Islet precursor cell (in vitro differentiated cells): ENCODE results near the gene FTL.
"Not testable (repeated sequence)": the region's sequence is repeated elsewhere in the genome, so short reads cannot be mapped to it uniquely, and the experiment has no call there.

Source experiments
- DNase-seq: peaks from one replicate; pipeline ENCODE4 v3.0.0-alpha.2; 2018

Gene FTL

DNA sequence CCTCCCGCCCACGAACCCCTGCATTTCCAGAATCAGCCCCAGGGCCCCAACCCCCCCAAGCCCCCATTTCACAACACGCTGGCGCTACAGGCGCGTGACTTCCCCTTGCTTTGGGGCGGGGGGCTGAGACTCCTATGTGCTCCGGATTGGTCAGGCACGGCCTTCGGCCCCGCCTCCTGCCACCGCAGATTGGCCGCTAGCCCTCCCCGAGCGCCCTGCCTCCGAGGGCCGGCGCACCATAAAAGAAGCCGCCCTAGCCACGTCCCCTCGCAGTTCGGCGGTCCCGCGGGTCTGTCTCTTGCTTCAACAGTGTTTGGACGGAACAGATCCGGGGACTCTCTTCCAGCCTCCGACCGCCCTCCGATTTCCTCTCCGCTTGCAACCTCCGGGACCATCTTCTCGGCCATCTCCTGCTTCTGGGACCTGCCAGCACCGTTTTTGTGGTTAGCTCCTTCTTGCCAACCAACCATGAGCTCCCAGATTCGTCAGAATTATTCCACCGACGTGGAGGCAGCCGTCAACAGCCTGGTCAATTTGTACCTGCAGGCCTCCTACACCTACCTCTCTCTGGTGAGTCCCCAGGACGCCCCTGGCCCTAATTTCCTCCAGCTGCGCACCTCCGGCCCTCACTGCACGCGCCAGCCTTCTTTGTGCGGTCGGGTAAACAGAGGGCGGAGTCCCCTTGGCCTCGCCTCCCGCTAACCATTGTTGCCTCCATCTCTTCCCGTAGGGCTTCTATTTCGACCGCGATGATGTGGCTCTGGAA is at the start of gene FTL:
Gene FTL, plus strand, starts transcription at position 270 of the 766 bp plus-strand sequence. Its CDS starts 199 bp downstream, at position 469.
- DNase-seq = peak; percentile 98

DNA sequence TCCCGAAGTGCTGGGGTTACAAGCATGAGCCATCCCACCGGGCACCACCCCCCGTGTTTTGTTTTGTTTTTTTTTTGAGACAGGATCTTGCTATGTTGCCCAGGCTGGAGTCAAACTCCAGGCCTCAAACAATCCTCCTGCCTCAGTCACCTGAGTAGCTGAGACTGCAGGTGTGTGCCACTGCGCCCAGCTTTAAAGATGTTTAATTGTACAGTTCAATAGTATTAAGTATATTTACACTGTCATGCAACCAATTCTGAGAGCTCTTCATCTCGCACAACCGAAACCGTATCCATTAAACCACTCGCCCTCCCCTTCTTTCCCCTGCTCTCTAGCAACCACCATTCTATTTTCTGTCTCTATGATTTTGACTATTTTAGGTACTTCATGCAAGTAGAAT is 49.4 kb upstream of the FTL start:
- DNase-seq = no peak

DNA sequence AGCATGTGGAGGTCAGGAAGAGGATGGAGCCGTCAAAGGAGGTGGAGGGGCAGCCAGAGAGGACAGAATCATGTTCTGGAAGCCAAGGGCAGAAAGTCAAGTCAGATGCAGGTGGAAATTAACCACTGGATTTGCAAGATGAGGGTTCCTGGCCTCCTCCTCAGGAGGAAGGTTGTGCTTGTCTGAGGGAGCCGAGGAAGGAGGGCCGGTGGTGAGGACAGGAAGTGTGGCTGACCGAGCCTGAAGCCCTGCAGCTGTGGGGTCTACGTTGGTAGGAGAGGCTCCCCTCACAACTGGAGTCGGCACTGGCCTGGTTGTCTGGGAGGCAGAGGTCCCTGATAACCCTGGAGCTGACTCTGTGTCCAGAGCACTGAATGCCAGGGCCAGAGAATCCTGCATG is 47.0 kb upstream of the FTL start:
- DNase-seq = no peak

DNA sequence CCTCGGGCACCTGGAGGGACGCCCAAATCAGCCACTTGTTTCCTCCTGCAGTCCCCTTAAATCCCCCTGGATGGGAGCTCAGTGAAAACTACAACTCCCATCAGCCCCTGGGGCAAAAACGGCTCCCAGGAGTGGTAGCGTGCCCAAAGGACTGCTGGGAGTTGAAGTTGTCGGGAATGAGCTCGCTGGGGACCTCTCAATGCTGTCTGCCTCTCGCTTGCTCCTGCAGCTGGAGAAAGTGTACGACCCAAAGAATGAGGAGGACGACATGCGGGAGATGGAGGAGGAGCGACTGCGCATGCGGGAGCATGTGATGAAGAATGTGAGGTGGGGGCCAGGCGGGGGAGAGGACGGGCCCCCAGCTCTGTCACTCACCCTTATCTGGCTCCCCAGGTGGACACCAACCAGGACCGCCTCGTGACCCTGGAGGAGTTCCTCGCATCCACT is 46.3 kb upstream of the FTL start:
- DNase-seq = peak; percentile 70

DNA sequence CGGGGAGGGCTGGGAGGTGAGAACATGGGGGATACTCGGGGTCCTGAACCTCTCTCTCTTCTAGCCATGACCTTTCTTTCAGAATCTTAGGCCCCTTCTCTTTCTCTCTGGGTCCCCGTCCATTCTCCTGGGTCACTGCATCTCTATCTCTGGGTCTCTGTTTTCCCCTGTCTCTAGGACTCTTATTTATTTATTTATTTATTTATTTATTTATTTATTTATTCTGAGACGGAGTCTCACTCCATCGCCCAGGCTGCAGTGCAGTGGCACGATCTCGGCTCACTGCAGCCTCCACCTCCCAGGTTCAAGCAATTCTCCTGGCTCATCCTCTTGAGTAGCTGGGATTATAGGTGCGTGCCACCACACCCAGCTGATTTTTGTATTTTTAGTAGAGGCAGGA is 45.8 kb upstream of the FTL start:
- DNase-seq = not testable (repeated sequence)

DNA sequence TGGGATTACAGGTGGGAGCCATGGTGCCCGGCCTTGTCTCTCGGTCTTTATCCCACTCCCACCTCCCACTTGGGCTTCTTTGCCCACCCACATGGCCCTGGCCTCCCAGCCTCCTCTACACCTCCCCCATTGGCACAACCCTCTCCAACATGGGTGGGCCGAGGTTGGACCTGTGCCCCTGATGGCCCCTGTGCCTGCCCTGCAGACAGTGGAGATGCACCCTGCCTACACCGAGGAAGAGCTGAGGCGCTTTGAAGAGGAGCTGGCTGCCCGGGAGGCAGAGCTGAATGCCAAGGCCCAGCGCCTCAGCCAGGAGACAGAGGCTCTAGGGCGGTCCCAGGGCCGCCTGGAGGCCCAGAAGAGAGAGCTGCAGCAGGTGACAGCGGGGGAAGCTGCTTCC is 44.2 kb upstream of the FTL start:
- DNase-seq = no peak

DNA sequence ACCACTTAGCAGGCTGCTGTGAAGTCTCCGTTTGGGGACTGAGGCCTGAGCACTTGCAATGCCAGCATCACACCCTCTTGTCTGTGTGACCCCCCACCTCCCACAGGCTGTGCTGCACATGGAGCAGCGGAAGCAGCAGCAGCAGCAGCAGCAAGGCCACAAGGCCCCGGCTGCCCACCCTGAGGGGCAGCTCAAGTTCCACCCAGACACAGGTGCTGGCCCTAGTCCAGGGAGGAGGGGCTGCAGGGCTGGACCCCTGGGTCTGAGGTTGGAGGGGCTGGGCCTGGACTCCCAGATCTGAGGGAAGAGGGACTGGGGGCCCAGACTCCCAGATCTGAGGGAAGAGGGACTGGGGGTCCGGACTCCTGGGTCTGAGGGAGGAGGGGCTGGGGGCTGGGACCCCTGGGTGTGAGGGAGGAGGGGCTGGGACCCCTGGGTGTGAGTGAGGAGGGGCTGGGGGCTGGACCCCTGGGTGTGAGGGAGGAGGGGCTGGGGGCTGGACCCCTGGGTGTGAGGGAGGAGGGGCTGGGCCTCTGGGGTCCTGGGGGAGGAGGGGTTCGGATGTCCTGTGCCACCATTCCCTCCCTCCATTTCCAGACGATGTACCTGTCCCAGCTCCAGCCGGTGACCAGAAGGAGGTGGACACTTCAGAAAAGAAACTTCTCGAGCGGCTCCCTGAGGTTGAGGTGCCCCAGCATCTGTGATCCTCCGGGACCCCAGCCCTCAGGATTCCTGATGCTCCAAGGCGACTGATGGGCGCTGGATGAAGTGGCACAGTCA is 43.2 kb upstream of the FTL start:
- DNase-seq = no peak

DNA sequence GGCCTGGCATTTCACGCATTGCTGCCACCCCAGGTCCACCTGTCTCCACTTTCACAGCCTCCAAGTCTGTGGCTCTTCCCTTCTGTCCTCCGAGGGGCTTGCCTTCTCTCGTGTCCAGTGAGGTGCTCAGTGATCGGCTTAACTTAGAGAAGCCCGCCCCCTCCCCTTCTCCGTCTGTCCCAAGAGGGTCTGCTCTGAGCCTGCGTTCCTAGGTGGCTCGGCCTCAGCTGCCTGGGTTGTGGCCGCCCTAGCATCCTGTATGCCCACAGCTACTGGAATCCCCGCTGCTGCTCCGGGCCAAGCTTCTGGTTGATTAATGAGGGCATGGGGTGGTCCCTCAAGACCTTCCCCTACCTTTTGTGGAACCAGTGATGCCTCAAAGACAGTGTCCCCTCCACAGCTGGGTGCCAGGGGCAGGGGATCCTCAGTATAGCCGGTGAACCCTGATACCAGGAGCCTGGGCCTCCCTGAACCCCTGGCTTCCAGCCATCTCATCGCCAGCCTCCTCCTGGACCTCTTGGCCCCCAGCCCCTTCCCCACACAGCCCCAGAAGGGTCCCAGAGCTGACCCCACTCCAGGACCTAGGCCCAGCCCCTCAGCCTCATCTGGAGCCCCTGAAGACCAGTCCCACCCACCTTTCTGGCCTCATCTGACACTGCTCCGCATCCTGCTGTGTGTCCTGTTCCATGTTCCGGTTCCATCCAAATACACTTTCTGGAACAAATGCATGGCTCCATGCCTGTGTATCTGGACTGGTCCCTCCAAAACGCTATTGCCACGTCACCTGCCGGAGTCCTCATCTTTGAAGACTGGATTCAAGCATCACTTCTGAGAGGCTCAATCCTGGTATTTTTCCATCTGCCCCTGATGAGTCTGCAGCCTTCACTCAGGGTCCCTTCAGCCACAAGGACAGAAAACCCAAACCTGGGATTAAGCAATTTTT is 42.3 kb upstream of the FTL start:
- no peak for DNase-seq

DNA sequence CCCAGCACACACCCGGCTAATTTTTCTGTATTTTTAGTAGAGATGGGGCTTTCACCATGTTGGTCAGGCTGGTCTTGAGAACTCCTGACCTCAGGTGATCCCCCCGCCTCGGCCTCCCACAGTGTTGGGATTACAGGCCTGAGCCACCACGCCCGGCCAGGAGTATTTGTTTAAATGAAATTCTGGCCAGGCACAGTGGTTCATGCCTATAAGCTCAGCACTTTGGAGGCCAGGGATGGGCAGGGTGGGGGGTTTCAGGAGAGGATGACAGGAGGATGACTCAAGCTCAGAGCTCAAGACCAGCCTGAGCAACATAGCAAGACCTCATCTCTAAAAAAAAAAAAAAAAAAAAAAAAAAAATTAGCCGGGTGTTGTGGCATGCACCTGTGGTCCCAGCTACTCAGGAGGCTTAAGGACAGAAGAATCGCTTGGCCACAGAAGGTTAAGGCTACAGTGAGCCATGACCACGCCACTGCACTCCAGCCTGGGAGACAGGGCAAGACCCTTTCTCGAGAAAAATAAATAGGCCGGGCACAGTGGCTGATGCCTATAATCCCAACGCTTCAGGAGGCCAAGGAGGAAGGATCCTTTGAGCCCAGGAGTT is 39.8 kb upstream of the FTL start:
- peak; percentile 68 for DNase-seq

DNA sequence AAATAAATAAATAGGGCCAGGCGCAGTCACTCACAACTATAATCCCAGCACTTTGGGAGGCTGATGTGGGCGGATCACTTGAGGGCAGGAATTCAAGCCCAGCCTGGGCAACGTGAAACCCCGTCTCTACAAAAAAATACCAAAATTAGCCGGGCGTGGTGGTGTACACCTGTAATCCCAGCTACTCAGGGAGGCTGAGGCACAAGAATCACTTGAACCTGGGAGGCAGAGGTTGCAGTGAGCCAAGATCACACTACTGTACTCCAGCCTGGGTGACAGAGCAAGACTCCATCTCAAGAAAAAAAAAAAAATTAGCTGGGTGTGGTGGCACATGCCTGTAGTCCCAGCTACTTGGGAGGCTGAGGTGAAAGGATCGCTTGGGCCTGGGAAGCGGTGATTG is 39.2 kb upstream of the FTL start:
- not testable (repeated sequence) for DNase-seq

DNA sequence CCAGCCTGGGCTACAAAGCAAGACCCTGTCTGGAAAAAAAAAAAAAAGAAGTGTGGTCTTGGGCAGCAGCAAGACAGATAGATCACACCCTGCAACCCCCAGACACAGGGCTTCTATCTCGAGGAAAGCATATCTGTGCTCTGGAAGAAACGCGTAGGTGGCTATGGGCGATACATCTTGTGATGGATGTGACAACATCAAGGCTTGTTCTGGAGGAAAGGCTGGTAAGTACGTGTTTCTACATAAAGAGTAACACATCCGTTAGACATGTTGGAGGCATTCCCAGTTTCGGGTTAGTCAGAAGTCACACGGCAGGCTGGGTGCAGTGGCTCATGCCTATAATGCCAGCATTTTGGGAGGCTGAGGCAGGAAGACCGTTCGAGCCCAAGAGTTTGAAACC is 38.2 kb upstream of the FTL start:
- DNase-seq = no peak

DNA sequence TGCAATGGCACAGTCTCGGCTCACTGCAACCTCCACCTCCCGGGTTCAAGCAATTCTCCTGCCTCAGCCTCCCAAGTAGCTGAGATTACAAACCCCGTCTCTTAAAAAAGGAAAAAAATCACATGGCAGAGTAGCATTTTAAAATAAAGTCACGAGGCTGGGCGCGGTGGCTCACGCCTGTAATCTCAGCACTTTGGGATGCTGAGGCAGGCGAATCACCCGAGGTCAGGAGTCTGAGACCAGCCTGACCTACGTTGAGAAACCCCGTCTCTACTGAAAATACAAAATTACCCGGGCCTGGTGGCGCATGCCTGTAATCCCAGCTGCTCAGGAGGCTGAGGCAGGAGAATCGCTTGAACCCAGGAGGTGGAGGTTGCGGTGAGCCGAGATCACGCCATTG is 37.4 kb upstream of the FTL start:
- DNase-seq = not testable (repeated sequence)

DNA sequence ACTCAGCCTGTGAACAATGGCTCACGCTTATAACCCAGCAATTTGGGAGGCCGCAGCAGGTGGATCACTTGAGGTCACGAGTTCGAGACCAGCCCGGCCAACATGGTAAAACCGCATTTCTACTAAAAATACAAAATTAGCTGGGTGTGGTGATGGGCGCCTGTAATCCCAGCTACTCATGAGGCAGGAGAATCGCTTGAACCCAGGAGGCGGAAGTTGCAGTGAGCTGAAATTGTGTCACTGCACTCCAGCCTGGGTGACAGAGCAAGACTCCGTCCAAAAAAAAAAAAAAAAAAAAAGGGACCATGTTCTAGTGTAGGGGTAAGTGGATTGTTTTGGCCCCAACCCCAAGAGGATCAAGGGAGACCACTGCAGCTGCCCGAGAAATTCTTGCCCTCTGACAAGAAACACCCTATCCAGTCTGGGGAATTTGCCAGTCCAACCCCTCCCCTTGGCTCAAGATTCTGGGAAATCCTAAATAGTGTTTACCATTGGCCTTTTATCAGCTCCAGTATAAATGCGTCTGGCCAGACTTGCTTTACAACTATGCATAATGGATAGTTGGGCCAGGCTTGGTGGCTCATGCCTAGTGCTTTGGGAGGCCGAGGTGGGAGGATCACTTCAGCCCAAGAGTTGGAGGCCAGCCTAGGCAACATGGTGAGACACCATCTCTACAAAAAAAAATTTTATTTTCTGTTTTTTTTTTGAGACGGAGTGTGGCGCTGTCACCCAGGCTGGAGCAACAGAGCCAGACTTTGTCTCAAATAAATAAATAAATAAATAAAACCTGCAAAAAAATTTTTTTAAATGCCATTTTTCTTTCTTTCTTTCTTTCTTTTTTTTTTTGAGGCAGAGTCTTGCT is 36.7 kb upstream of the FTL start:
- no peak for DNase-seq

DNA sequence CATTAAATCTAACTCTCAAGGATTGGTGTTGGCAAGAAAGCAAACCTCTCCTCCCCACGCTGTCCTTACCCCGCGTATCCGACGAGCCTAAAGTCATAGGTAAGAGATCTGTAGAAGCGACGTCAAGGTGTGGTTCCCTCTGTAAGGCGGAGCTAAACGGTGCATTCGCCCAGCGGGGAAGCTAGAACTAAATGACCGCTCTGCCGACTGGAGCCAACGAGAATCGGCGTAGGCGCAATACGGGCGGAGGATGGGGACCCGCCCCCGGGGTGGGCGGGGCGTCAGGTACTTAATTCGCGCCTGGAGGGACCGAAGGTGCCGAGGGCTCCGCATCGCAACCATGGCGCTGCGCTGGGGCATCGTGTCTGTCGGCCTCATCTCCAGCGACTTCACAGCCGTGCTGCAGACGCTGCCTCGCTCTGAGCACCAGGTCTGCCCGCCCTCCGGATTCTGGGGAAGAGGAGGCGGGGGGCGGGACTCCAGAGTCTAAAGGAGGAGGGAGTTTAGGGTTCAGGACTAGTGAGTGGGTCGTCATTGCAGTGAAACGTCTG is 31.7 kb upstream of the FTL start, which contains the start of gene DHDH:
Gene DHDH, plus strand, starts transcription at position 318 of the 551 bp plus-strand sequence. Its CDS starts 23 bp downstream, at position 341.
- peak; percentile 95 for DNase-seq

DNA sequence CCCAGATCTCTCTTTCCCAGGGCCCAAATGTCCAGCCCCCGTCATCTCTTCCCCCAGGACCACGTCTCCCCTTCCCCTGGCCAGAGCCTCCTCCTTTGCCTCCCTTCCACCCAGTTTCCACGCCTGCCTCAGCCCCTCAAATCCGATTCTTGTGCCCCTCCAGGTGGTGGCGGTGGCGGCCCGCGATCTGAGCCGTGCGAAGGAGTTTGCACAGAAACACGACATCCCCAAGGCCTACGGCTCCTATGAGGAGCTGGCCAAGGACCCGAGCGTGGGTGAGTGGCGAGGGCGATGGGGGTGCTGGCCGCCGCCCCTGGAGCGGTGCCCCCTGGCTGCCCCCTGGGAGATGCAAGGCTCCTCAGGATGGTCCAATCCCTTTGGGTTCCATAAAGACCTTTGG is 30.3 kb upstream of the FTL start:
- DNase-seq = no peak

DNA sequence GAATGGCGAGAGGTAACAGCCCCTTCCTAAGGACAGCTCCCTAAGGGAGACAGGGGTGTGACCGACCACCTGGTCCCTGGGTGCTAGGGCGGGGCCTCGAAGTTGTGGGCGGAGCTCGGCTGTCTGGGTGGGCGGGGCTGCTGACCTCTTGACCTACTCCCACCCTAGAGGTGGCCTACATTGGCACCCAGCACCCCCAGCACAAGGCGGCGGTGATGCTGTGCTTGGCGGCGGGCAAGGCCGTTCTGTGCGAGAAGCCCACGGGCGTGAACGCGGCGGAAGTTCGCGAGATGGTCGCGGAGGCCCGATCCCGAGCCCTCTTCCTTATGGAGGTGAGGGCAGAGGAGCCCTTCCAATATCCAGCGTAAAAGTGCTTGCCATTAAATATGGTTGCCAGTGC is 29.2 kb upstream of the FTL start:
- DNase-seq = no peak

DNA sequence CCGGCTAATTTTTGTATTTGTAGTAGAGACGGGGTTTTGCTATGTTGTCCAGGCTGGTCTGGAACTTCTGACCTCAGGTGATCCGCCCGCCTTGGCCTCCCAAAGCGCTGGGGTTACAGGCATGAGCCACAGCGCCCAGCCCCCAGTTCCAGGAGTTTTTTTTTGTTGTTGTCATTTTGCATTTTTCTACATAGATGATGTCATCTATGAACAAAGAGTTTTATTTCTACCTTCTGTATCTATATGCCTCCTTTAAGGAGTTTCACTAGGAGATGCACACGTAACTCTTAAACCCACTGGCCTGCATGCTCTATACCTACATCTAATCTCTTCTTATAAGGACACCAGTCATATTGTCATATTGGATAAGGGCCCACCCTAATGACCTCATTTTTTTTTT is 26.9 kb upstream of the FTL start:
- no peak for DNase-seq

DNA sequence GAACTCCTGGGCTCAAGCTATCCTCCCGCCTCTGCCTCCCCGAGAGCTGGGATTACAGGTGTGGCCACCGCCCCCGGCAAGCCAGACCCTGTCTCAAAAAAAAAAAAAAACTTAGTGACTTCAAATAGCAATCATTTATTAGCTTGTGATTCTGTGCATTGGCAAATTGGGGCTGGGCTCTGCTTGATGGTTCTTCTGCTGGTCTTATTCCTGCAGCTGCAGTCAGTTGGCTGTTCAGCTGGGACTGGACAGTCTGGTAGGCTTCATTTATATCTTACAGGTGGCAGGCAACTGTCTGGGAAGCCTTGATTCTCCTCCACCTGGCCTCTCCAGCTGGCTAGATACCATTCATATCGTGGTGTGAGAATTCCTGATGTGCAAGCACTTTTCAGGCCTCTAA is 24.2 kb upstream of the FTL start:
- no peak for DNase-seq

DNA sequence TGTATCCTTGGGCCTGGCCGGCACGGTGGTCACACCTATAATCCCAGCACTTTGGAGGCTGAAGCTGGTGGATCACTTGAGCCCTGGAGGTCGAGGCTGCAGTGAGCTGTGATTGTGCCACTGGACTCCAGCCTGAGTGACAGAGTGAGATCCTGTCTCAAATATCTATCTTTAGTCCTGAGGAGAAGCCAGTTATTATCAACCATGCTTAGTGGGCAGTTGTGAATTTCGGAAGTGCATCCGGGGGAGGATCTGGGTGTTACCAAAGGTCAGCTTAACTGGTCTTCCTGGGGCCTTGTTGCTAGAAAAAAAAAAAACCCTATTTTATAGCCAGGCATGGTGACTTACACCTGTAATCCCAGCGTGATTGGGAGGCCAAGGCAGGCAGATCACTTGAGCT is 22.0 kb upstream of the FTL start:
- no peak for DNase-seq

DNA sequence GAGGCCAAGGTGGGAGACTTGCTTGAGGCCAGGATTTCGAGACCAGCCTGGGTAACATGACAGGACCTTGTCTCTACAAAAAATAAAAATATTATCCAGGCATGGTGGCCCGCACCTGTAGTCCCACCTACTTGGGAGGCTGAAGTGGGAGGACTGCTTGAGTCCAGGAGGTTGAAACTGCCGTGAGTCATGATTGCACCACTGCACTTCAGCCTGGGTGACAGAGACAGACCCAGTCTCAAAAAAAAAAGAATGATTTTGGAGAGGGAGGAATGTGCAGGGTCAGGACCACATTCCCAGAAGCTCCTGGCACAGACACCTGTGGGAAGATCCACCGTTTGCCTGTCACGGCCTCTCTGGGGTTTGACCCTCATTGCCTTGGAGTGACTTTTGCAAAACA is 19.7 kb upstream of the FTL start:
- DNase-seq = peak; percentile 60

DNA sequence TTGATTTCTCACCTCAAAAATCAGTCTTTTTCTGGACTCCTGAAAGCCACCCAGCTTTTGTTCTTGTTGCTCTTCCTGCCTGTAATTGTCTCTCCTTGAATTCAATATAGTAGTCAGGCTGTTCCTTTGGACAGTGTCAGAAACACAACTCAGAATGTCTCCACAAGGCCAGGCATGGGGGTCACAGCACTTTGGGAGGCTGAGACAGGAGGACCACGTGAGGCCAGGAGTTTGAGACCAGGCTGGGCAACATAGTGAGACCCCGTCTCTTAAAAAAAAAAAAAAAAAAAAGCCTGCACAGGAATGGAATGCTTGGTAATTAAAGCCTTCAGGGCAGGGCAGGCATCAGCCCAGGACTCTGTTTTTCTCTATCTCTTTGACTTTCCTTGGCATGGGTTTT is 19.3 kb upstream of the FTL start:
- DNase-seq = no peak
